Type B pancreatic cell (in vitro differentiated cells): Measurements from ENCODE around the gene SAMD4B. TPM values are rescaled to one million over a fixed set of nuclear protein-coding genes. Genes with fewer than 3 reads are reported as not detected.
A peak's percentile ranks its signal among the peaks of the same experiment; 100 is the strongest.
"Not testable (repeated sequence)": the region's sequence is repeated elsewhere in the genome, so short reads cannot be mapped to it uniquely, and the experiment has no call there.

Experiments
- DNase-seq: peaks from one replicate; pipeline ENCODE4 v3.0.0; 2021; ENCODE audit warnings: mixed read lengths; ENCODE audit not compliant: unreplicated experiment; ENCODE audit errors: extremely low spot score
- H3K27ac Mint-ChIP-seq: 2 replicates; pipeline ENCODE4 v1.8.0; 2021; ENCODE audit warnings: mild to moderate bottlenecking, mixed read lengths
- H3K27me3 Mint-ChIP-seq: 2 replicates; pipeline ENCODE4 v1.8.0; 2021; ENCODE audit warnings: mixed read lengths
- H3K36me3 Mint-ChIP-seq: 2 replicates; pipeline ENCODE4 v1.8.0; 2021; ENCODE audit warnings: mixed read lengths
- H3K4me1 Mint-ChIP-seq: one replicate; pipeline ENCODE4 v1.8.0; 2021; ENCODE audit warnings: mixed read lengths; ENCODE audit not compliant: unreplicated experiment
- H3K4me3 Mint-ChIP-seq: 2 replicates; pipeline ENCODE4 v1.8.0; 2021; ENCODE audit warnings: mild to moderate bottlenecking, mixed read lengths
- H3K9me3 Mint-ChIP-seq: 2 replicates; pipeline ENCODE4 v1.8.0; 2021; ENCODE audit warnings: mixed read lengths
- total RNA-seq: library from RNA; stranded (reverse); gene quantifications from 2 replicates; pipeline ENCODE4 v1.2.1, GENCODE V29; 2021; ENCODE audit warnings: low replicate concordance
- TF ChIP-seq, protein P1 (sequence below): fragments of 200-600 bp; sonication (generic); conservative IDR thresholded peaks from 2 replicates; pipeline ENCODE4 v1.5.0; 2021; ENCODE audit warnings: antibody characterized with exemption, mild to moderate bottlenecking

The SAMD4B gene
- total RNA-seq, 1 donor from 2014 or later = 123 TPM

DNA sequence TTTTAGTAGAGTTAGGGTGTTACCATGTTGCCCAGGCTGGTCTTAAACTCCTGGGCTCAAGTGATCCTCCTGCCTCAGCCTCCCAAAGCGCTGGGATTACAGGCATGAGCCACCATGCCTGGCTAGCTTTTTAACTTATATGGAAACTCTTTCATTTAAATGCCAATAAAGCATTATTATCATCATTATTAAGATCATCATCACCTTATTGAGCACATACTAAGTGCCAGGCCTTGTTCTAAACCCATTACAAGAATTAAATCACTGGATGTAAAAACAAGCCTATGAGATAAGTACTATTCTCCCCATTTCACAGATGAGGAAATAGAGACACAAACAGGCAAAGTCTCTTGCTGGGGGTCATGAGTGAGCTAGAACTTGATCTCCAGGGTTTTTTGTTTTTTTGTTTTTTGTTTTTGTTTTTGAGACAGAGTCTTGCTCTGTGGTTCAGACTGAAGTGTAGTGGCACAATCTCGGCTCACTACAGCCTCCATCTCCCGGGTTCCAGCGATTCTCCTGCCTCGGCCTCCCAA lies 7.7 kb upstream of the SAMD4B start:
- Mint-ChIP-seq H3K4me3 (no peak overlapping the region), H3K4me1 (no peaks in the 10 kb centered on the region), H3K27me3 (peaks cover 10% of the 10 kb centered on the region), H3K9me3 (no peaks in the 10 kb centered on the region), H3K36me3 (no peaks in the 10 kb centered on the region), H3K27ac (no peak overlapping the region)
- TF ChIP-seq, protein P1, sequence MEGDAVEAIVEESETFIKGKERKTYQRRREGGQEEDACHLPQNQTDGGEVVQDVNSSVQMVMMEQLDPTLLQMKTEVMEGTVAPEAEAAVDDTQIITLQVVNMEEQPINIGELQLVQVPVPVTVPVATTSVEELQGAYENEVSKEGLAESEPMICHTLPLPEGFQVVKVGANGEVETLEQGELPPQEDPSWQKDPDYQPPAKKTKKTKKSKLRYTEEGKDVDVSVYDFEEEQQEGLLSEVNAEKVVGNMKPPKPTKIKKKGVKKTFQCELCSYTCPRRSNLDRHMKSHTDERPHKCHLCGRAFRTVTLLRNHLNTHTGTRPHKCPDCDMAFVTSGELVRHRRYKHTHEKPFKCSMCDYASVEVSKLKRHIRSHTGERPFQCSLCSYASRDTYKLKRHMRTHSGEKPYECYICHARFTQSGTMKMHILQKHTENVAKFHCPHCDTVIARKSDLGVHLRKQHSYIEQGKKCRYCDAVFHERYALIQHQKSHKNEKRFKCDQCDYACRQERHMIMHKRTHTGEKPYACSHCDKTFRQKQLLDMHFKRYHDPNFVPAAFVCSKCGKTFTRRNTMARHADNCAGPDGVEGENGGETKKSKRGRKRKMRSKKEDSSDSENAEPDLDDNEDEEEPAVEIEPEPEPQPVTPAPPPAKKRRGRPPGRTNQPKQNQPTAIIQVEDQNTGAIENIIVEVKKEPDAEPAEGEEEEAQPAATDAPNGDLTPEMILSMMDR = no peak
- no peak for DNase-seq

DNA sequence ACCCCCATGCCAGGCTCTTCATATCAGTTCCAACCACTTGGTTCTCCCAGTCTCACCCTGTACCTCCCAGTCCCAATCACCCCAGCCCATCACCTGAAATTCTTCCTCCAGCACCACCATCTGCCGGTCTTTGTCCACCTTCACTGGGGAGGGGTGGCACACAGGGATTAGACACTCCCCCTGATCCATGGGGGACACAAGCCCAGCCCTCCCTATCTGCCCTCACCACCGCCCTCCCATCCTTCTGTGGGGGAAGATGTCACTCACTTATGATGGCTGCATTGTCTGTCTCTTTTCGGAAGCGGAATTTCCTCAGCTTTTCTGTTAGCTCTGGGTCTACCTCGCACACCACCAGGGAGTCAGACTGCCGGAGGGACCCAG lies 7.1 kb upstream of the SAMD4B start:
- Mint-ChIP-seq H3K9me3 (no peaks in the 10 kb centered on the region), H3K4me1 (no peaks in the 10 kb centered on the region), H3K4me3 (no peak overlapping the region), H3K36me3 (no peaks in the 10 kb centered on the region), H3K27ac (no peak overlapping the region), H3K27me3 (peaks cover 10% of the 10 kb centered on the region)
- TF ChIP-seq, protein P1 = no peak
- no peak for DNase-seq

DNA sequence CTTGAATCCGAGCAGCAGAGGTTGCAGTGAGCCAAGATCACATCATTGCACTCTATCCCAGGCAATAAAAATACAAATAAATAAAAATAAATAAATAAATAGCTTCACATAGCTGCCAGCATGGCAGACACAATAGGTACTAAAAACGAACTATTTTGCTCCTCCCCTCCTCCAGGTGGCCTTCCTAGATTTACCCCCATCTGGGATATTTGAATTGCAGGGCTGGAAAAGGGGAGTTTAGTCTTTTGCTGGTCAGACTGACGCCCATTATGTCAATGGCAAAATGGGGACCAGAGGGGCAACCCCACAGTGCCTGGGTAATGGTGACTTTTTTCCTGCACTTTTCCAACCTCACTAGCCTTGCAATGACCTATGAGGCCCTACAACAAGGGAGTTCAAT lies 5.7 kb upstream of the SAMD4B start:
- no peak for DNase-seq
- H3K4me3 Mint-ChIP-seq = no peak overlapping the region
- peaks cover 10% of the 10 kb centered on the region for H3K27me3 Mint-ChIP-seq
- H3K27ac Mint-ChIP-seq = no peak overlapping the region
- no peaks in the 10 kb centered on the region for H3K36me3 Mint-ChIP-seq
- no peaks in the 10 kb centered on the region for H3K9me3 Mint-ChIP-seq
- H3K4me1 Mint-ChIP-seq = peaks cover 9% of the 10 kb centered on the region
- TF ChIP-seq, protein P1 = no peak

DNA sequence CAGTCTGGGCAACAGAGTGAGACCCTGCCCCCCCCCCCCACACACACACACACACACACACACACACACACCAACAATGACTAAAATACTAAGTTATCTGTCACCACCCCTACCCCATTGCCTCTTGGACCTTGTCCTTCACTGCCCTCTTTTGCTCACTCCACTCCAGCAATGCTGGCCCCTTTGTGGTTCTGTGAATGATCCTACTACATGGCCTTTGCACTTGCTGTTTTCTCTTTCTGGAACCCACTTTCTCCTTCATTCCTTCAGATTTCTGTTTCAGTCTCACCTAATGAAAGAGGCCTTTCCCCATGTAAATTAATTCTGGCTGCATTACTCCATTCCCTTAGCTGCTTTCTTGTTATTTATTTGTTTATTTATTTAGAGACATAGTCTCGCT lies 2.5 kb upstream of the SAMD4B start:
- H3K27me3 Mint-ChIP-seq = peaks cover 7% of the 10 kb centered on the region
- H3K4me3 Mint-ChIP-seq = peak overlapping the region; percentile 47
- no peaks in the 10 kb centered on the region for H3K9me3 Mint-ChIP-seq
- H3K36me3 Mint-ChIP-seq = peaks cover 7% of the 10 kb centered on the region
- TF ChIP-seq, protein P1 = no peak
- H3K4me1 Mint-ChIP-seq = peaks cover 29% of the 10 kb centered on the region
- DNase-seq = no peak
- H3K27ac Mint-ChIP-seq = no peak overlapping the region

DNA sequence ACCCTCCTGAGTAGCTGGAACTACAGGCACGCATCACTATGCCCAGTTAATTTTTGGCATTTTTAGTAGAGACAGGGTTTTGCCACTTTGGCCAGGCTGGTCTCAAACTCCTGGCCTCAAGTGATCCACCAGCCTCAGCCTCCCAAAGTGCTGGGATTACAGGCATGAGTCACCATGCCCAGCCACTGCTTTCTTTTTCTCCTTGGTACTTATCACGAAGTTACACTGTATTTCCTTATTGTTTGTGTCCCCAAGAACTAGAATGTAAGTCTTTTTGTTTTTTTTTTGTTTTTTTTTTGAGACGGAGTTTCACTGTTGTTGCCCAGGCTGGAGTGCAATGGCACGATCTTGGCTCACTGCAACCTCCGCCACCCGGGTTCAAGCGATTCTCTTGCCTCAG lies 2.1 kb upstream of the SAMD4B start:
- Mint-ChIP-seq H3K4me3 (peak overlapping the region; percentile 96), H3K27ac (peak overlapping the region; percentile 43), H3K4me1 (peaks cover 34% of the 10 kb centered on the region)
- DNase-seq, H3K36me3 Mint-ChIP-seq, H3K27me3 Mint-ChIP-seq, H3K9me3 Mint-ChIP-seq: not testable (repeated sequence)

DNA sequence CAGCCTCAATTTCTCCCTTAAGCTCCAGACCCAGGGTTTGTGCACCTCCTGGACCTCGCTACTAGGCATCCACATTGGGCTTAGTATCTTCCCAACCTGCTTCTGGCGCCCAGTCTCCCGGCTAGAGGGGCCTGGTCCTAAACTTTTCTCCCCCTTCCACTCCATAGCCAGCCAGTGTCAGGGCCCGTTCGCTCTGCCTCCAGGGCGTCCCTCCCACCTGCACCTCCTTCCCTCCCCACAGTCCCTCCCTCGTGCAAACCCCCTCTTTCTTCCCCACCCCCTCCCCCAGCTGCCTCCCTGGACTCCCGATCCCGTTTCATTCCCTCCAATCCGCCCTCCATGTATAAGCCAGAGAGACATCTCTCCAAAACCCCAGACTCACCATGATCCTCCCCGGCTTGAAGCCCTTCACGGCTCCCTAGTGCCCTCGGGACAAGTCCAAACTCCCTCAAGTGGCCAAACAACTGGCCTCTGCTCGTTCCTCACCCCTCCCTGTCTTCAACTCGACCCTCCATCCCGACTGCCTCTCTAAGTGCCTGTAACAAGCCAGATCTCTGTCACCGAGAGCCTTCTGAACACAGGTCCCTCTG lies 997 bp upstream of the SAMD4B start:
- DNase-seq = no peak

More for the DNA sequence above, 997 bp upstream of the SAMD4B start:
- H3K36me3 Mint-ChIP-seq = peaks cover 16% of the 10 kb centered on the region
- peaks cover 3% of the 10 kb centered on the region for H3K27me3 Mint-ChIP-seq
- peak overlapping the region; percentile 96 for H3K4me3 Mint-ChIP-seq
- H3K9me3 Mint-ChIP-seq = no peaks in the 10 kb centered on the region
- TF ChIP-seq, protein P1 = no peak
- peak overlapping the region; percentile 94 for H3K27ac Mint-ChIP-seq
- H3K4me1 Mint-ChIP-seq = peaks cover 44% of the 10 kb centered on the region
